Stimulated activated CD8-positive, alpha-beta memory T cell treated with anti-CD3 and anti-CD28 coated beads, Interleukin-4, amount 100 ng/mL, for 24 hours (primary cell): ENCODE results near the gene SNX1.
"Not testable (repeated sequence)": the region's sequence is repeated elsewhere in the genome, so short reads cannot be mapped to it uniquely, and the experiment has no call there.

ENCODE experiments used
- DNase-seq: peaks from one replicate; pipeline ENCODE4 v3.0.0-alpha.2; 2020; ENCODE audit warnings: low read depth

The SNX1 gene

GRCh38 chr15:64072812-64073211, 23.0 kb upstream of the SNX1 start:
- DNase-seq: no peak

GRCh38 chr15:64073496-64073895, 22.3 kb upstream of the SNX1 start:
- DNase-seq: not testable (repeated sequence)

GRCh38 chr15:64082757-64083156, 13.0 kb upstream of the SNX1 start:
- DNase-seq: no peak

GRCh38 chr15:64089543-64090280, 6.1 kb upstream of the SNX1 start:
- DNase-seq: no peak

GRCh38 chr15:64090527-64090926, 5.3 kb upstream of the SNX1 start:
- DNase-seq: no peak

- no peak for DNase-seq
Measured at GRCh38 chr15:64092075-64092820, 3.5 kb upstream of the SNX1 start.

- peak; percentile 7 for DNase-seq
Measured at GRCh38 chr15:64092864-64093626, 2.7 kb upstream of the SNX1 start.

- peak; percentile 82 for DNase-seq
Measured at GRCh38 chr15:64093627-64094417, 2.0 kb upstream of the SNX1 start, which contains the start of gene CIAO2A. CIAO2A (minus strand) TSS chr15:64093838; CDS start chr15:64093768, 70 bp downstream.

- DNase-seq: no peak
Measured at GRCh38 chr15:64095431-64095794, 369 bp upstream of the SNX1 start.

GRCh38 chr15:64096668-64097384, 1.0 kb downstream of the SNX1 start:
- no peak for DNase-seq

GRCh38 chr15:64099379-64099778, 3.6 kb downstream of the SNX1 start:
- no peak for DNase-seq

- no peak for DNase-seq
Measured at GRCh38 chr15:64100958-64101357, 5.2 kb downstream of the SNX1 start.

- no peak for DNase-seq
Measured at GRCh38 chr15:64102497-64102896, 6.7 kb downstream of the SNX1 start.

- no peak for DNase-seq
Measured at GRCh38 chr15:64105113-64105704, 9.4 kb downstream of the SNX1 start.

GRCh38 chr15:64107337-64107736, 11.6 kb downstream of the SNX1 start:
- DNase-seq: no peak

- not testable (repeated sequence) for DNase-seq
Measured at GRCh38 chr15:64110108-64110701, 14.4 kb downstream of the SNX1 start.

GRCh38 chr15:64110950-64111678, 15.3 kb downstream of the SNX1 start:
- no peak for DNase-seq

GRCh38 chr15:64111679-64112050, 15.9 kb downstream of the SNX1 start:
- DNase-seq: no peak

GRCh38 chr15:64112073-64112772, 16.4 kb downstream of the SNX1 start:
- DNase-seq: no peak
